HCT116 (cell line): ENCODE results near the gene CASTOR2. TPM values are rescaled to one million over a fixed set of nuclear protein-coding genes. Genes with fewer than 3 reads are reported as not detected.

Source experiments
- ATAC-seq: fragments of 200-7000 bp; cut with Tn5 transposase; 2 replicates; pipeline ENCODE4 v1.9.1; 2020; ENCODE audit warnings: mild to moderate bottlenecking, moderate library complexity
- BruUV-seq: library from RNA; stranded (reverse); fragments of 400-500 nt; replicated peaks from 2 replicates; lab custom pipeline; 2021; lab: Mats Ljungman, UMichigan
- CTCF ChIA-PET: fragments of 300-600 bp; sonication (Branson Sonifier 250); formaldehyde crosslinking; loops from one replicate; lab custom pipeline; 2021; ENCODE audit warnings: antibody characterized with exemption; lab: Charles Lee
- POLR2A ChIA-PET: fragments of 300-600, 350-600 bp; sonication (Branson Sonifier 250); formaldehyde crosslinking; loops from one replicate; lab custom pipeline; 2021; ENCODE audit warnings: antibody characterized with exemption; lab: Charles Lee
- RAD21 ChIA-PET, 2 experiments: fragments of 300-600 bp; sonication (Branson Sonifier 250); formaldehyde crosslinking; loops; one replicate each; lab custom pipeline; 2023; ENCODE audit warnings: low total read pairs in 2 of 2; ENCODE audit not compliant: uncharacterized antibody in 2 of 2, unreplicated experiment in 2 of 2, low non-redundant PET in 1 of 2; lab: Charles Lee
- DNase-seq: peaks from one replicate; pipeline ENCODE4 v3.0.0-alpha.2; 2010; ENCODE audit warnings: low read depth, low spot score
- H2AFZ ChIP-seq: fragments of 200-600 bp; shearing (Covaris generic), sonication (generic); 2 replicates; pipeline ENCODE4 v1.6.1; 2017; ENCODE audit warnings: low read depth, mixed run types, mixed read lengths, antibody characterized with exemption, low read length; ENCODE audit not compliant: poor library complexity, severe bottlenecking
- H3K27ac ChIP-seq: 2 replicates; pipeline ENCODE4 v1.5.1; 2012; ENCODE audit warnings: low read depth, low read length
- H3K27me3 ChIP-seq: fragments of 200-600 bp; sonication (generic); 2 replicates; pipeline ENCODE4 v1.6.1; 2016; ENCODE audit warnings: mixed run types, low read length, mixed read lengths; ENCODE audit not compliant: insufficient read depth
- H3K36me3 ChIP-seq, 2 experiments: fragments of 200-500 bp in 1 of 2; fragments of 200-600 bp in 1 of 2; sonication (Bioruptor generic) in 1 of 2; sonication (generic) in 1 of 2; 2 replicates each; pipeline versions ENCODE4 v1.5.1 to v1.6.1; 2014 to 2016; ENCODE audit warnings: low read length in 2 of 2, inconsistent platforms in 1 of 2, mixed read lengths in 1 of 2, mixed run types in 1 of 2; ENCODE audit not compliant: insufficient read depth in 2 of 2, control insufficient read depth in 1 of 2
- H3K4me1 ChIP-seq, 2 experiments: fragments of 200-600 bp in 1 of 2; sonication (generic) in 1 of 2; 2 replicates each; pipeline versions ENCODE4 v1.5.1 to v1.6.1; 2012 to 2017; ENCODE audit warnings: low read length in 2 of 2, inconsistent platforms in 1 of 2, mild to moderate bottlenecking in 1 of 2, mixed read lengths in 1 of 2, mixed run types in 1 of 2, moderate library complexity in 1 of 2; ENCODE audit not compliant: insufficient read depth in 2 of 2, control insufficient read depth in 1 of 2
- H3K4me2 ChIP-seq: fragments of 200-600 bp; sonication (generic); 2 replicates; pipeline ENCODE4 v1.6.1; 2017; ENCODE audit warnings: mixed run types, low read length, mixed read lengths
- H3K4me3 ChIP-seq, 2 experiments: fragments of 200-600 bp in 1 of 2; sonication (generic) in 1 of 2; replicated peaks in 1 of 2; 2 replicates each; pipeline ENCODE4 v1.5.1; 2011 to 2016; ENCODE audit warnings: low read length in 2 of 2, control low read depth in 1 of 2, low read depth in 1 of 2, mild to moderate bottlenecking in 1 of 2, mixed read lengths in 1 of 2, mixed run types in 1 of 2
- H3K79me2 ChIP-seq: fragments of 200-600 bp; sonication (generic); 2 replicates; pipeline ENCODE4 v1.6.1; 2017; ENCODE audit warnings: mild to moderate bottlenecking, mixed run types, low read length, moderate library complexity, mixed read lengths; ENCODE audit not compliant: insufficient read depth
- H3K9ac ChIP-seq: fragments of 200-600 bp; sonication (generic); 2 replicates; pipeline ENCODE4 v1.6.1; 2016; ENCODE audit warnings: low read length, mixed read lengths
- H3K9me2 ChIP-seq: fragments of 200-600 bp; sonication (generic), shearing (Covaris generic); 2 replicates; pipeline ENCODE4 v1.6.1; 2017; ENCODE audit warnings: mixed run types, mild to moderate bottlenecking, moderate library complexity; ENCODE audit not compliant: insufficient read depth
- H3K9me3 ChIP-seq, 2 experiments: fragments of 200-500 bp in 1 of 2; fragments of 200-600 bp in 1 of 2; sonication (Bioruptor generic) in 1 of 2; sonication (generic) in 1 of 2; 2 replicates each; pipeline ENCODE4 v1.6.1; 2014 to 2017; ENCODE audit warnings: low read length in 2 of 2, mixed read lengths in 2 of 2, inconsistent platforms in 1 of 2, low read depth in 1 of 2, mild to moderate bottlenecking in 1 of 2, mixed run types in 1 of 2, moderate library complexity in 1 of 2; ENCODE audit not compliant: control insufficient read depth in 1 of 2, insufficient read depth in 1 of 2
- H4K20me1 ChIP-seq: fragments of 200-600 bp; sonication (generic), shearing (Covaris generic); 2 replicates; pipeline ENCODE4 v1.6.1; 2017; ENCODE audit warnings: mixed run types, mild to moderate bottlenecking, moderate library complexity; ENCODE audit not compliant: insufficient read depth
- CEBPB ChIP-seq: IDR thresholded peaks from 2 replicates; pipeline ENCODE4 v1.6.1; 2012; ENCODE audit warnings: low read depth
- FOSL1 ChIP-seq: IDR thresholded peaks from 2 replicates; pipeline ENCODE4 v1.6.1; 2012; ENCODE audit warnings: low read depth
- JUND ChIP-seq: IDR thresholded peaks from 2 replicates; pipeline ENCODE4 v1.6.1; 2012
- RAD21 ChIP-seq: IDR thresholded peaks from 2 replicates; pipeline ENCODE4 v1.6.1; 2012; ENCODE audit warnings: low read depth, mild to moderate bottlenecking
- YY1 ChIP-seq: IDR thresholded peaks from 2 replicates; pipeline ENCODE4 v1.6.1; 2011; ENCODE audit warnings: low read length, low read depth, moderate library complexity, mild to moderate bottlenecking; ENCODE audit not compliant: insufficient replicate concordance; ENCODE audit errors: extremely low read depth
- intact Hi-C: fragments of 100-400 bp; cut with micrococcal nuclease; formaldehyde crosslinking; loops from 2 replicates; pipeline ENCODE4 v1.10.0; 2022
- total RNA-seq: library from RNA; stranded (reverse); gene quantifications from one replicate; pipeline ENCODE4 v1.2.1, GENCODE V29; 2021; ENCODE audit not compliant: unreplicated experiment
- TF ChIP-seq, protein P1 (sequence below), 3 experiments: fragments of 200-600 bp in 1 of 3; sonication (generic) in 1 of 3; IDR thresholded peaks in 2 of 3; conservative IDR thresholded peaks in 1 of 3; 2 replicates each; pipeline ENCODE4 v1.5.1; 2012 to 2017; ENCODE audit warnings: low read depth in 2 of 3, low read length in 2 of 3, antibody characterized with exemption in 1 of 3, borderline replicate concordance in 1 of 3, control low read depth in 1 of 3, mild to moderate bottlenecking in 1 of 3, mixed read lengths in 1 of 3, mixed run types in 1 of 3, moderate library complexity in 1 of 3; ENCODE audit not compliant: insufficient read depth in 1 of 3

Gene CASTOR2
- total RNA-seq, 1 experiment from 2014 or later, result 9.4 TPM

DNA sequence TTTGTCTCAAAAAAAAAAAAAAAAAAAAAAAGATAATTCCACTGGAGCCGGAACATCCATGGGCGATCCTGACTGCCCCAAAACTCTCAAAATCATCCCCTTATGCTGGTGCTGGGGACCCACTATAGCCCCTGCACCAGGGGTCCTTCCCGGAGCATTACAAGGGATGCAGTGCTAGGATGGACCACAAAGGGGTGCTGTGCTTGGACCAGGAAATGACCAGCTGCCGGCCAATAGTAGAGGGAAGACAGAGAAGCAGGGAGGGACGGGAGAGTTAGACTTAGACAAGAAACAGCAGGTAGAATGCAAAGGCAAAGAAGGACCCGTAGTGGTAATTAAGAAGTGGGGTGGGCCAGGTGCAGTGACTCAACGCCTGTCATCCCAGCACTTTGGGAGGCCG lies 68.6 kb downstream of the CASTOR2 start:
- Histone ChIP-seq H3K4me1 (no peaks in the 10 kb centered on the region), H3K9me3 (no peaks in the 10 kb centered on the region), H3K9me2 (no peaks in the 10 kb centered on the region), H4K20me1 (no peaks in the 10 kb centered on the region), H3K36me3 (no peaks in the 10 kb centered on the region), H3K79me2 (no peaks in the 10 kb centered on the region), H3K27ac (no peak overlapping the region), H3K4me2 (no peak overlapping the region), H2AFZ (no peak overlapping the region), H3K27me3 (no peaks in the 10 kb centered on the region), H3K4me3 (no peak overlapping the region), H3K9ac (no peak overlapping the region)
- CTCF ChIA-PET, result no interaction called here
- RAD21 ChIA-PET, result no interaction called here
- DNase-seq, result no peak
- POLR2A ChIA-PET, result no interaction called here
- ATAC-seq, result peak; percentile 67
- TF ChIP-seq, protein P1, sequence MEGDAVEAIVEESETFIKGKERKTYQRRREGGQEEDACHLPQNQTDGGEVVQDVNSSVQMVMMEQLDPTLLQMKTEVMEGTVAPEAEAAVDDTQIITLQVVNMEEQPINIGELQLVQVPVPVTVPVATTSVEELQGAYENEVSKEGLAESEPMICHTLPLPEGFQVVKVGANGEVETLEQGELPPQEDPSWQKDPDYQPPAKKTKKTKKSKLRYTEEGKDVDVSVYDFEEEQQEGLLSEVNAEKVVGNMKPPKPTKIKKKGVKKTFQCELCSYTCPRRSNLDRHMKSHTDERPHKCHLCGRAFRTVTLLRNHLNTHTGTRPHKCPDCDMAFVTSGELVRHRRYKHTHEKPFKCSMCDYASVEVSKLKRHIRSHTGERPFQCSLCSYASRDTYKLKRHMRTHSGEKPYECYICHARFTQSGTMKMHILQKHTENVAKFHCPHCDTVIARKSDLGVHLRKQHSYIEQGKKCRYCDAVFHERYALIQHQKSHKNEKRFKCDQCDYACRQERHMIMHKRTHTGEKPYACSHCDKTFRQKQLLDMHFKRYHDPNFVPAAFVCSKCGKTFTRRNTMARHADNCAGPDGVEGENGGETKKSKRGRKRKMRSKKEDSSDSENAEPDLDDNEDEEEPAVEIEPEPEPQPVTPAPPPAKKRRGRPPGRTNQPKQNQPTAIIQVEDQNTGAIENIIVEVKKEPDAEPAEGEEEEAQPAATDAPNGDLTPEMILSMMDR (IDR thresholded peaks at IDR 0.05 in 2 of 3, conservative IDR thresholded peaks at IDR 0.05 in 1 of 3; ENCODE audit: borderline replicate concordance in 1 of 3, insufficient read depth in 1 of 3, low read depth in 2 of 3, low read length in 2 of 3), result peak in 2 of 3 experiments; percentile 41 to 47; a peak in 4 of 6 replicates
- TF ChIP-seq JUND, result no peak
- BruUV-seq, result no TSS peak
- intact Hi-C loops, result no loop called here

DNA sequence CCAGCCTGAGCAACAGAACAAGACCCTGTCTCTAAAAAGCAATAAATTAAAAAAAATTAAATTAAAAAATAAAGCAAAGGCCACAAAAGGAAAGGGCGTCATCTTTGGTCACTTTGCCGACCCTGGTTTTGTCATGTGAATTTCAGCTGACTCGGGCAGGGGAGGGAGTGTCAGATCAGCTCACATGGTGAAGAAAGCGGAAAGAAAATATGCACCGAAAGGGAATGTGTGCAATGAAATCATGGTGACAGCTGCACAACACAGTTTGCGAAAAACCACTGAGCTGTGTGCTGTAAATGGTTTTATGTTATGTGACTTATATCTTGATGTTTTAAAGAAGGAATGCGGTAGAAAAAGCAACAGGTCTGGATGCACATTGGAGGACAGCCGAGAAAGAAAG lies 69.3 kb downstream of the CASTOR2 start:
- BruUV-seq, result no TSS peak
- no peaks in the 10 kb centered on the region for H3K9me3 ChIP-seq
- no peak overlapping the region for H3K4me3 ChIP-seq
- H3K9me2 ChIP-seq, result no peaks in the 10 kb centered on the region
- intact Hi-C loops, result no loop called here
- no peaks in the 10 kb centered on the region for H3K27me3 ChIP-seq
- DNase-seq, result no peak
- ChIA-PET CTCF (no interaction called here), POLR2A (no interaction called here), RAD21 (no interaction called here)
- H3K27ac ChIP-seq, result no peak overlapping the region
- ATAC-seq, result no peak
- no peaks in the 10 kb centered on the region for H3K36me3 ChIP-seq
- no peak overlapping the region for H2AFZ ChIP-seq
- no peak for TF ChIP-seq RAD21
- no peak for TF ChIP-seq YY1
- TF ChIP-seq FOSL1, result no peak
- no peak for TF ChIP-seq JUND
- TF ChIP-seq CEBPB, result no peak
- no peaks in the 10 kb centered on the region for H3K79me2 ChIP-seq
- H3K9ac ChIP-seq, result no peak overlapping the region
- no peaks in the 10 kb centered on the region for H3K4me1 ChIP-seq
- H3K4me2 ChIP-seq, result no peak overlapping the region
- H4K20me1 ChIP-seq, result no peaks in the 10 kb centered on the region
